B cell (primary cell): ENCODE results near the gene CYTH3. TPM values are rescaled to one million over a fixed set of nuclear protein-coding genes. Genes with fewer than 3 reads are reported as not detected.
"Not testable (repeated sequence)": the region's sequence is repeated elsewhere in the genome, so short reads cannot be mapped to it uniquely, and the experiment has no call there.

Experiments
- ATAC-seq: fragments of 200-7000 bp; cut with Tn5 transposase; one replicate; pipeline ENCODE4 v1.10.0; 2021; ENCODE audit warnings: low read depth, mild to moderate bottlenecking, moderate number of reproducible peaks, moderate library complexity
- CTCF ChIA-PET: fragments of 350-600 bp; sonication (Branson Sonifier 250); formaldehyde crosslinking; loops from one replicate; lab custom pipeline; 2021; ENCODE audit warnings: antibody characterized with exemption, inconsistent platforms; lab: Charles Lee
- POLR2A ChIA-PET: fragments of 350-600 bp; sonication (Branson Sonifier 250); formaldehyde crosslinking; loops from one replicate; lab custom pipeline; 2021; ENCODE audit warnings: antibody characterized with exemption; lab: Charles Lee
- DNase-seq: peaks from one replicate; pipeline ENCODE4 v3.0.0; 2013
- H2AFZ ChIP-seq: 2 replicates; pipeline ENCODE4 v1.6.1; 2012; ENCODE audit warnings: mild to moderate bottlenecking, low read depth, low read length; ENCODE audit not compliant: insufficient read depth, poor library complexity, severe bottlenecking
- H3K27ac ChIP-seq, 2 donors: 1 replicate in 1 of 2; 2 replicates in 1 of 2; pipeline ENCODE4 v1.5.1; 2012 to 2013; ENCODE audit warnings: low read length in 2 of 2, mild to moderate bottlenecking in 2 of 2, moderate library complexity in 1 of 2
- H3K27me3 ChIP-seq, 4 experiments: fragments of 200-600 bp in 1 of 4; sonication (generic) in 1 of 4; replicated peaks in 1 of 4; 1 replicate in 2 of 4; 2 replicates in 2 of 4; pipeline versions ENCODE4 v1.6.1 to v1.7.0; 2013 to 2016; ENCODE audit warnings: low read length in 3 of 4, mild to moderate bottlenecking in 2 of 4, mixed read lengths in 1 of 4, moderate library complexity in 1 of 4; ENCODE audit not compliant: insufficient read depth in 4 of 4, control insufficient read depth in 3 of 4; ENCODE audit errors: control extremely low read depth in 1 of 4
- H3K36me3 ChIP-seq, 2 experiments: replicated peaks in 1 of 2; 1 replicate in 1 of 2; 2 replicates in 1 of 2; pipeline versions ENCODE4 v1.6.1 to v1.7.1; 2013; ENCODE audit warnings: low read length in 1 of 2; ENCODE audit not compliant: insufficient read depth in 2 of 2, control insufficient read depth in 1 of 2; ENCODE audit errors: control extremely low read depth in 1 of 2, extremely low read depth in 1 of 2
- H3K4me1 ChIP-seq, 2 donors: fragments of 200-600 bp in 1 of 2; sonication (generic) in 1 of 2; 1 replicate in 1 of 2; 2 replicates in 1 of 2; pipeline versions ENCODE4 v1.5.1 to v1.6.1; 2013 to 2017; ENCODE audit warnings: low read length in 2 of 2; ENCODE audit not compliant: control insufficient read depth in 2 of 2, insufficient read depth in 2 of 2
- H3K4me2 ChIP-seq: replicated peaks from 2 replicates; pipeline ENCODE3; 2012; ENCODE audit warnings: mild to moderate bottlenecking, low read depth, low read length; ENCODE audit not compliant: poor library complexity, severe bottlenecking
- H3K4me3 ChIP-seq, 5 experiments: fragments of 200-600 bp in 1 of 5; sonication (generic) in 1 of 5; 1 replicate in 3 of 5; 2 replicates in 2 of 5; pipeline versions ENCODE4 v1.5.1 to v1.7.0; 2011 to 2016; ENCODE audit warnings: low read length in 4 of 5, mild to moderate bottlenecking in 4 of 5, low read depth in 2 of 5, control low read depth in 1 of 5, moderate library complexity in 1 of 5; ENCODE audit not compliant: insufficient read depth in 1 of 5; ENCODE audit errors: control extremely low read depth in 1 of 5, extremely low read depth in 1 of 5
- H3K79me2 ChIP-seq: fragments of 200-600 bp; sonication (generic); one replicate; pipeline ENCODE4 v1.6.0; 2016; ENCODE audit warnings: low read length; ENCODE audit not compliant: control insufficient read depth, insufficient read depth
- H3K9ac ChIP-seq: fragments of 200-600 bp; sonication (generic); 2 replicates; pipeline ENCODE4 v1.6.1; 2017; ENCODE audit warnings: mild to moderate bottlenecking, low read length, moderate library complexity
- H3K9me3 ChIP-seq, 3 donors: one replicate each; pipeline versions ENCODE4 v1.6.1 to v1.7.1; 2013; ENCODE audit warnings: low read length in 2 of 3; ENCODE audit not compliant: control insufficient read depth in 2 of 3, insufficient read depth in 1 of 3; ENCODE audit errors: control extremely low read depth in 1 of 3
- H4K20me1 ChIP-seq: 2 replicates; pipeline ENCODE4 v1.6.0; 2012; ENCODE audit warnings: mild to moderate bottlenecking, low read length; ENCODE audit not compliant: insufficient read depth, control insufficient read depth, poor library complexity, severe bottlenecking
- H3K27ac Mint-ChIP-seq: one replicate; pipeline ENCODE4 v1.8.0; 2021; ENCODE audit warnings: mixed read lengths
- H3K27me3 Mint-ChIP-seq: one replicate; pipeline ENCODE4 v1.8.0; 2021; ENCODE audit warnings: mixed read lengths
- H3K4me1 Mint-ChIP-seq: one replicate; pipeline ENCODE4 v1.8.0; 2021; ENCODE audit warnings: mixed read lengths
- H3K4me3 Mint-ChIP-seq: one replicate; pipeline ENCODE4 v1.8.0; 2021; ENCODE audit warnings: mixed read lengths
- H3K9me3 Mint-ChIP-seq: one replicate; pipeline ENCODE4 v1.8.0; 2022; ENCODE audit warnings: mixed read lengths; ENCODE audit not compliant: insufficient read depth
- CTCF ChIP-seq: fragments of 200-600 bp; IDR thresholded peaks from one replicate; pipeline ENCODE4 v1.8.0; 2022; ENCODE audit warnings: antibody characterized with exemption, mild to moderate bottlenecking
- EZH2 ChIP-seq: IDR thresholded peaks from 2 replicates; pipeline ENCODE4 v1.6.1; 2012; ENCODE audit warnings: borderline replicate concordance, low read depth, mild to moderate bottlenecking, moderate library complexity, low read length; ENCODE audit not compliant: insufficient read depth, poor library complexity, severe bottlenecking
- WGBS: methylation state at CpG from one replicate; pipeline ENCODE4 v1.1.5; 2013; ENCODE audit warnings: missing lambda C conversion rate; ENCODE audit not compliant: insufficient coverage; 5-methylcytosine and 5-hydroxymethylcytosine counted together
- intact Hi-C: fragments of 100-400 bp; cut with micrococcal nuclease; formaldehyde crosslinking; loops from one replicate; pipeline ENCODE4 v1.10.0; 2022
- polyA plus RNA-seq: library from polyadenylated mRNA; depleted of rRNA; stranded (reverse); fragments of >200 nt; gene quantifications from 2 replicates; pipeline ENCODE4 v1.2.3, GENCODE V29; 2012
- total RNA-seq, 2 donors: library from RNA; stranded (reverse); fragments of 120-200 nt in 1 of 2; gene quantifications; 1 replicate in 1 of 2; 2 replicates in 1 of 2; pipeline versions ENCODE4 v1.2.3 to v1.2.4, GENCODE V29; 2013 to 2022

The CYTH3 gene
- total and polyA plus RNA-seq, 2 donors (not counting 1 experiment from before 2014, with no cell fraction given) = 5.2 to 11.3 TPM

GRCh38 chr7:6226194-6226799, 46.1 kb downstream of the CYTH3 start:
- no peak for ATAC-seq
- 73% methylated on average over 2 of the region's 3 CpGs for WGBS
- peaks cover 9% of the 10 kb centered on the region for H3K79me2 ChIP-seq

GRCh38 chr7:6223411-6223810, 49.0 kb downstream of the CYTH3 start:
- H3K4me1 ChIP-seq = peaks cover 12% of the 10 kb centered on the region in 2 donors
- H3K36me3 ChIP-seq, DNase-seq, H3K4me3 ChIP-seq, H3K79me2 ChIP-seq, ATAC-seq, H3K4me2 ChIP-seq, POLR2A ChIA-PET, CTCF ChIA-PET, intact Hi-C loops, H3K27ac ChIP-seq, H3K27ac Mint-ChIP-seq, H3K9ac ChIP-seq, H3K9me3 Mint-ChIP-seq, H4K20me1 ChIP-seq, H3K27me3 ChIP-seq, H3K4me3 Mint-ChIP-seq, H3K9me3 ChIP-seq, H2AFZ ChIP-seq: not testable (repeated sequence)
- Mint-ChIP-seq H3K4me1 (peaks cover 14% of the 10 kb centered on the region), H3K27me3 (peaks cover 11% of the 10 kb centered on the region)
- WGBS = 92% methylated on average over 2 of the region's 4 CpGs

More at GRCh38 chr7:6226194-6226799, 46.1 kb downstream of the CYTH3 start:
- Histone ChIP-seq H4K20me1 (no peaks in the 10 kb centered on the region), H3K27ac (no peak overlapping the region), H3K4me1 (peaks cover 17 to 19% of the 10 kb centered on the region in 2 donors), H3K4me3 (no peak overlapping the region), H2AFZ (no peak overlapping the region), H3K27me3 (no peaks in the 10 kb centered on the region), H3K9me3 (no peaks in the 10 kb centered on the region), H3K4me2 (no peak overlapping the region), H3K36me3 (no peaks in the 10 kb centered on the region), H3K9ac (no peak overlapping the region)
- Mint-ChIP-seq H3K4me3 (no peak overlapping the region), H3K27ac (no peak overlapping the region), H3K4me1 (peaks cover 23% of the 10 kb centered on the region), H3K27me3 (peaks cover 11% of the 10 kb centered on the region), H3K9me3 (no peaks in the 10 kb centered on the region)
- POLR2A ChIA-PET = no interaction called here
- no peak for TF ChIP-seq CTCF
- TF ChIP-seq EZH2 = no peak
- no peak for DNase-seq
- intact Hi-C loops = no loop called here
- CTCF ChIA-PET = no interaction called here

- 100% methylated on average over 1 of the region's 25 CpGs for WGBS
- CTCF ChIA-PET = not testable (repeated sequence)
These were observed 49.4 kb downstream of the CYTH3 start for GRCh38 chr7:6223010-6223409.

More at GRCh38 chr7:6223010-6223409, 49.4 kb downstream of the CYTH3 start:
- DNase-seq, H3K79me2 ChIP-seq, H3K27me3 ChIP-seq, POLR2A ChIA-PET, H3K27ac ChIP-seq, H2AFZ ChIP-seq, H3K27ac Mint-ChIP-seq, H3K4me3 ChIP-seq, H3K4me1 ChIP-seq, ATAC-seq, H3K9me3 ChIP-seq, H3K36me3 ChIP-seq, H3K9me3 Mint-ChIP-seq, H3K4me3 Mint-ChIP-seq, H4K20me1 ChIP-seq, H3K9ac ChIP-seq, H3K4me2 ChIP-seq, intact Hi-C loops: not testable (repeated sequence)
- peaks cover 11% of the 10 kb centered on the region for H3K27me3 Mint-ChIP-seq
- H3K4me1 Mint-ChIP-seq = peaks cover 10% of the 10 kb centered on the region
